ENCODE data around the gene TMSB4X. TPM values are rescaled to one million over a fixed set of nuclear protein-coding genes. Genes with fewer than 3 reads are reported as not detected.

Gene TMSB4X
- 5,253 to 9,061 TPM (median 5,667 TPM) in 5 replicates for total RNA-seq (2022; extraction: Qiagen RNA extraction; ENCODE audit: low read depth)

GRCh38 chrX:12974796-12975669, at the start of gene TMSB4X:
Gene TMSB4X, plus strand, starts transcription at chrX:12975110.

Other genes with a start within 250 kb of the TMSB4X start
- 35.1 to 46.9 TPM (median 41.2 TPM) in 5 replicates for gene PRPS2, start 183.7 kb upstream of the TMSB4X start, total RNA-seq (2022; extraction: Qiagen RNA extraction; ENCODE audit: low read depth)
- not detected in 5 replicates for gene TLR7, start 108.0 kb upstream of the TMSB4X start, total RNA-seq (2022; extraction: Qiagen RNA extraction; ENCODE audit: low read depth)
- gene TLR8, start 68.5 kb upstream of the TMSB4X start, total RNA-seq (2022; extraction: Qiagen RNA extraction; ENCODE audit: low read depth), result not detected in 5 replicates
- gene FAM9C, start 69.5 kb downstream of the TMSB4X start, total RNA-seq (2022; extraction: Qiagen RNA extraction; ENCODE audit: low read depth), result 0.04 TPM in 1 of 5 replicates, not detected in the others

Data from A549 treated with ZK216348 at 1 μM for 4 hours (cell line).